HG03108 (cell line): ENCODE results near the gene TRIM71.
"Not testable (repeated sequence)": the region's sequence is repeated elsewhere in the genome, so short reads cannot be mapped to it uniquely, and the experiment has no call there.

Experiments used
- ATAC-seq: cut with Tn5 transposase; IDR thresholded peaks from one replicate; pipeline ENCODE4 v1.9.1; 2021; ENCODE audit warnings: moderate library complexity; ENCODE audit not compliant: unreplicated experiment

The TRIM71 gene

GRCh38 chr3:32922078-32922477 is 104.3 kb downstream of the TRIM71 start:
- no peak for ATAC-seq

GRCh38 chr3:32930161-32930560 is 112.4 kb downstream of the TRIM71 start:
- no peak for ATAC-seq

- not testable (repeated sequence) for ATAC-seq
Measured at GRCh38 chr3:32931273-32931672, 113.5 kb downstream of the TRIM71 start.

- ATAC-seq, result no peak
Measured at GRCh38 chr3:32934150-32934742, 116.4 kb downstream of the TRIM71 start.

- no peak for ATAC-seq
Measured at GRCh38 chr3:32937331-32937730, 119.5 kb downstream of the TRIM71 start.

GRCh38 chr3:32939531-32940284 is 121.9 kb downstream of the TRIM71 start:
- not testable (repeated sequence) for ATAC-seq

GRCh38 chr3:32940726-32941125 is 122.9 kb downstream of the TRIM71 start:
- ATAC-seq, result no peak

- ATAC-seq, result no peak
Measured at GRCh38 chr3:32945136-32945535, 127.3 kb downstream of the TRIM71 start.

GRCh38 chr3:32945598-32945997 is 127.8 kb downstream of the TRIM71 start:
- ATAC-seq, result not testable (repeated sequence)

- no peak for ATAC-seq
Measured at GRCh38 chr3:32946973-32947788, 129.4 kb downstream of the TRIM71 start.
